HG02938 (cell line): Measurements from ENCODE around the gene CALML3.

Source experiments
- ATAC-seq: cut with Tn5 transposase; IDR thresholded peaks from one replicate; pipeline ENCODE4 v1.9.1; 2021; ENCODE audit warnings: mild to moderate bottlenecking, moderate library complexity; ENCODE audit not compliant: unreplicated experiment

CALML3 gene

GRCh38 chr10:5490698-5491464 is 33.9 kb upstream of the CALML3 start:
- ATAC-seq, result no peak

GRCh38 chr10:5491477-5491876 is 33.3 kb upstream of the CALML3 start:
- no peak for ATAC-seq

GRCh38 chr10:5492322-5492855 is 32.4 kb upstream of the CALML3 start:
- no peak for ATAC-seq

- ATAC-seq, result no peak
Observed at GRCh38 chr10:5492929-5493576, 31.7 kb upstream of the CALML3 start.

GRCh38 chr10:5493691-5494090 is 31.1 kb upstream of the CALML3 start:
- no peak for ATAC-seq

GRCh38 chr10:5494611-5495010 is 30.1 kb upstream of the CALML3 start:
- ATAC-seq, result no peak

GRCh38 chr10:5496261-5497250 is 28.2 kb upstream of the CALML3 start:
- ATAC-seq, result no peak

- no peak for ATAC-seq
Observed at GRCh38 chr10:5497289-5497688, 27.5 kb upstream of the CALML3 start.

- ATAC-seq, result no peak
Observed at GRCh38 chr10:5497948-5498730, 26.6 kb upstream of the CALML3 start.

- ATAC-seq, result no peak
Observed at GRCh38 chr10:5498791-5499492, 25.8 kb upstream of the CALML3 start.

GRCh38 chr10:5499493-5500140 is 25.1 kb upstream of the CALML3 start, which contains the start of gene CALML5:
Gene CALML5 (minus strand): TSS chr10:5499570. CDS start chr10:5499438, 132 bp downstream.
- no peak for ATAC-seq

- no peak for ATAC-seq
Observed at GRCh38 chr10:5500162-5500670, 24.5 kb upstream of the CALML3 start.

- ATAC-seq, result no peak
Observed at GRCh38 chr10:5500910-5501309, 23.9 kb upstream of the CALML3 start.

GRCh38 chr10:5502061-5502521 is 22.7 kb upstream of the CALML3 start:
- no peak for ATAC-seq

GRCh38 chr10:5502571-5503476 is 21.9 kb upstream of the CALML3 start:
- no peak for ATAC-seq

GRCh38 chr10:5503477-5503835 is 21.3 kb upstream of the CALML3 start:
- ATAC-seq, result no peak

GRCh38 chr10:5504146-5505072 is 20.4 kb upstream of the CALML3 start:
- no peak for ATAC-seq
